Measurements from ENCODE around the gene AKAP1.

- TF ChIP-seq POLR2A (IDR thresholded peaks at IDR 0.05) (no peak), CTCF (IDR thresholded peaks at IDR 0.05) (no peak), POLR2AphosphoS5 (IDR thresholded peaks at IDR 0.05) (no peak), EP300 (IDR thresholded peaks at IDR 0.05) (no peak)
Observed at GRCh38 chr17:57146273-57146672, 61.2 kb downstream of the AKAP1 start.

Data from gastroesophageal sphincter (tissue), 3 donors.